Spinal cord (tissue), 10 donors: Measurements from ENCODE around the gene CD86. TPM values are rescaled to one million over a fixed set of nuclear protein-coding genes. Genes with fewer than 3 reads are reported as not detected.
A peak's percentile ranks its signal among the peaks of the same experiment; 100 is the strongest.

Experiments
- DNase-seq, 6 donors: peaks; one replicate each; pipeline versions ENCODE4 v3.0.0 to v3.0.0-alpha.2; 2013 to 2015; ENCODE audit warnings: low spot score in 6 of 6, low read depth in 4 of 6
- H3K27ac ChIP-seq: one replicate; pipeline ENCODE4 v1.5.1; 2013; ENCODE audit warnings: low read depth, low read length, control low read depth
- H3K27me3 ChIP-seq: one replicate; pipeline ENCODE4 v1.6.1; 2013; ENCODE audit warnings: low read length; ENCODE audit not compliant: control insufficient read depth, insufficient read depth
- H3K36me3 ChIP-seq: one replicate; pipeline ENCODE4 v1.6.1; 2013; ENCODE audit warnings: low read length; ENCODE audit not compliant: control insufficient read depth, insufficient read depth
- H3K4me1 ChIP-seq: one replicate; pipeline ENCODE4 v1.6.1; 2013; ENCODE audit warnings: low read length; ENCODE audit not compliant: control insufficient read depth, insufficient read depth
- H3K4me3 ChIP-seq: one replicate; pipeline ENCODE4 v1.5.1; 2013; ENCODE audit warnings: low read depth, low read length, control low read depth
- H3K9me3 ChIP-seq: one replicate; pipeline ENCODE4 v1.6.1; 2013; ENCODE audit warnings: low read length; ENCODE audit not compliant: control insufficient read depth, insufficient read depth
- WGBS: methylation state at CpG from one replicate; pipeline ENCODE4 v1.1.5; 2013; ENCODE audit warnings: missing lambda C conversion rate; ENCODE audit not compliant: insufficient coverage; 5-methylcytosine and 5-hydroxymethylcytosine counted together
- polyA plus RNA-seq, 2 donors: library from polyadenylated mRNA; unstranded; fragments of 120-200 nt; gene quantifications; one replicate each; pipeline ENCODE4 v1.2.1, GENCODE V29; 2013; ENCODE audit not compliant: insufficient read length in 2 of 2
- total RNA-seq, 2 donors: library from RNA; depleted of rRNA in 1 of 2; stranded (reverse); fragments of 120-200 nt in 1 of 2; fragments of >200 nt in 1 of 2; gene quantifications; one replicate each; pipeline versions ENCODE4 v1.2.3 to v1.2.4, GENCODE V29; 2013 to 2014
- donor health status: healthy.

CD86 gene
- total and polyA plus RNA-seq, 4 donors, result 3.2 to 10.9 (median 3.7) TPM

DNA sequence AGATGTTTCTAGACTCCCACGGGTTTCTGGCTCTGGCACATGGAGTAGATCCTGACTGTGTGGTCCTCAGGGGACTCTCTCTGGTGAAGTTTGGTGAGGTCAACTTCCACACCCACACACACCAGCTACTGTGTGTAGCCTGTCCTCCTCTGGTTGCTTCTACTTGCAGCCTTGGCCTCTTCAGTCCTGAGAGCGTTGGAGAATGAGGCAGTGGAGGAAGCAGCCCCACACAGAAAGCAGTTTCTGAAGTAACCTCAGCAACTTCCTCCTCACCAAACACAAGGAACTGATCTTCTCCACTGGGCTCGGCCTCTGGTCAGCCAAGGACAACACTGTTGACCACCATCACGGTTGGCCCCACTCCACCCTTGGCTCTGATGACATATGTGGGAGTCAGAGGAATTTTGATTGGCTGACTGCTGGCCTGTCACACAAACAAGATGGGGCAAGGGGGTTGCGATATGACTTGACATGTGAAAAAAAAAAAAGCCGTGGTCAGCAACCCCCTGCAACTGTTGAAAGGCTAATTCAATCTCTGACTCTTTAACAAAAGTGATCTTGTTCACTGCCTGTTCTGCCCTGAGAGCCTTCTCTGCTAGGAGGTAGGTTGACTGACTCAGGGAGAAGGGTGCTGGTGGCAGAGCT is 19.6 kb downstream of the CD86 start:
- Histone ChIP-seq H3K36me3 (no peaks in the 10 kb centered on the region), H3K9me3 (no peaks in the 10 kb centered on the region), H3K27ac (no peak overlapping the region), H3K27me3 (no peaks in the 10 kb centered on the region), H3K4me3 (no peak overlapping the region), H3K4me1 (no peaks in the 10 kb centered on the region)
- WGBS, result 78% methylated on average over 3 of the region's 6 CpGs
- no peak for DNase-seq

DNA sequence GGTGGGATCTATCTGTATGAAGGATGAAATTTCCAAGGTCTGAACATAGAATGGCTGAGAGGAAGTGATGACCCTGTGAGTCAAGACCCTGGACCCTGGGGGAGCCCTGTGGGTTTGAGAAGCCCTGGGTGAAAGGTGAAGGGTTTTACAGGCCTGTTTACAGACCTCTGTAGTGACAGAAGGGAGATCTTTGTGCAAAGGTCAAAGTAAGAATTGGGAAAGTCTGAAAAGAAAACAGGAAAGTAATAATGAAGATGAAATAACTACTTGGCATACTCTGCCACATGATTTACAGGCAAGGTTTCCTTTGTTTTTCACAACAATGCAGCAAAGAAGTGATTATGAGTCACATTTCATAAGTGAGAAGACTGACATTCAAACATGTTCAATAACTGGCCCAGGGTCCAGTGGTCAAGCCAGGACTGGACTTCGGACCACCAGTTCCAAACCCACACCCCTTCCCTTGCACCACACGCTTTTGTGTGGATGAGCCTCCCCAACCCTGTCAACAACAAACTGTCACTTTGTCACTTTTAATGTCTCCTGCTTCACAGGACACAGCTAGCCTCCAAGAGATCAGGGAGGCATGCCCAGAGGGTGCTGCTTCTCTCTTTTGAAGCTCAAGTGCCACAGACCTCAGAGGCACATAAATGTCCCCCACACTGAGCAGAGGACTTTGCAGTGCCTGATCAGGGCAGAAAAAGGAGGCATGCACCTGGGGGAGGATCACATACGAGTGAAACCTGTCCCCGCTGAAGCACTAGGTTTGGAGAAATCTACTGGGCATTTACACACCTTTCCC is 21.5 kb downstream of the CD86 start:
- Histone ChIP-seq H3K27me3 (no peaks in the 10 kb centered on the region), H3K27ac (no peak overlapping the region), H3K4me1 (no peaks in the 10 kb centered on the region), H3K4me3 (no peak overlapping the region), H3K9me3 (no peaks in the 10 kb centered on the region), H3K36me3 (no peaks in the 10 kb centered on the region)
- 81% methylated on average over 2 of the region's 4 CpGs for WGBS
- no peak for DNase-seq

DNA sequence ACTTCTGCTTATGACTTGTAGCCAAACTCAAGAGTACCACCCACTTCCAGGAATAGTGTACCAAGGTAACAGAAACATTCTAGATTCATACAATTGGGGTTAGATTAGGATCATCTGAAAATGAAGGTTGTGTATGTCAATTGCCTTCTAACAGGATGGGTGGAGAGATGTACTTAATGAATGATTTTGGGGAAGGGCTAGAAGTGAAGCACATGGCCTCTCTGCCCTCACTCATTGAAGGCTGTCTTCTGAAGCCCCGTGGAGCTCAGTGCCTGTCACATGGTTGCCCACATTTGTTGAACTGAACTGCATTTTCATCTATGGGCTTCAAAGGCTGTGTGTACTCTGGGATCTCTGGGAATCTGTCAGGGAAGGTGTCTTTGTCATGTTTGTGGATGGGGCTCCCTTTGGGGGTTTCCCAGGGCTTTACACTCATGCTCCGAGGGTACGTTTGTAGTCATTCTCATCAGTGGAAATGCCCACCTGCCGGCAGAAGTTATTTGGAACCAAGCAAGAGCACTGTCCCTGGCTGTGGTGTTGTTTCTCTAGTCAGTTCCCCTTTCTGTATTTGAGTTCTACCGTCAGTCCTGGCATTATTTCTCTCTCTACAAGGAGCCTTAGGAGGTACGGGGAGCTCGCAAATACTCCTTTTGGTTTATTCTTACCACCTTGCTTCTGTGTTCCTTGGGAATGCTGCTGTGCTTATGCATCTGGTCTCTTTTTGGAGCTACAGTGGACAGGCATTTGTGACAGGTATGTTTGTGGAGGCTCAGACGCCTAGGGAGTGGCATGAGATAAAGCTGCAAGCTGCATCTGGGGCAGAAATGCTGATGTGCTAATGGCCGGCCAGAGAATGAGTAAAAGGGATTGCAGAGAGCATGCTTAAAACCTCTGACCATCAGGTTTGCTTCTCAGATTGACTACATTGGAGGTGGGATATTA is 22.4 kb downstream of the CD86 start:
- no peak for DNase-seq
- H3K27me3 ChIP-seq, result no peaks in the 10 kb centered on the region
- H3K9me3 ChIP-seq, result no peaks in the 10 kb centered on the region
- no peak overlapping the region for H3K4me3 ChIP-seq
- H3K36me3 ChIP-seq, result no peaks in the 10 kb centered on the region
- no peaks in the 10 kb centered on the region for H3K4me1 ChIP-seq
- H3K27ac ChIP-seq, result no peak overlapping the region
- whole genome bisulfite sequencing, result 77% methylated on average over 7 of the region's 9 CpGs

DNA sequence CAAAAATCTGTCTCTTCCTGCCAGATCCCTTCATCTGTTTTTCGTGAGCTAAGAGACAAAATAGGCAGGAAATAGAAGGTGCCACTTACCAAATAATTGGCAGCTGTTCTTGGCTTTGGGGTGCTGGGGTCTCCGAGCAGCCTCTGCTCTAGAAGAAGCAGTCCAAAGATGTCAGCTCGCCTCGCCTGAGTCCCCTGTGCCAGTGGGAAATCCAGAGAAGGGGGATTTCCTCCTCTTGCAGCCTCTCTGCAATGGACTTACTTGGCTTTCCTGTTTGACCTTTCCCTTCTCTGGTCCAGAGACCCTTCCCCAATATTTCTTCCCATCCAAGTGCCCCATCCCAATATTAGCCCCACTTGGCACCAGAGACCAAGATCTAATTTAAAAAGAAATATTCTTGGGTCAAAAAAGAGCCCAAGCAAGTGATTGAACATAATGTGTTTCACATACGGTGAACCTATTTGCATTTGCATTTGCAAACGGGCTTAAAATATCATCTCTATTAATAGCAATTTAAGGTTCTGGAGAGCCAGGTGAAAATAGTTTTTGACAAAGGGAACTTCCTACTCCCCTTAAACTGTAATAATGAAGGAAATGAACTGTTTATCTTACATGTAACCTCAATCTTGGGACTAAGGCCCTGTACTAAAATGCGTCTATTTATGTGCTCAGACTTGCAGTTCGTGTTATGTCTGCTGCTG is 23.2 kb downstream of the CD86 start:
- no peak overlapping the region for H3K27ac ChIP-seq
- peak in 1 of 6 donors; percentile 18 for DNase-seq
- no peak overlapping the region for H3K4me3 ChIP-seq
- H3K27me3 ChIP-seq, result no peaks in the 10 kb centered on the region
- H3K4me1 ChIP-seq, result no peaks in the 10 kb centered on the region
- WGBS, result 82% methylated on average over 2 of the region's 8 CpGs
- no peaks in the 10 kb centered on the region for H3K36me3 ChIP-seq
- H3K9me3 ChIP-seq, result no peaks in the 10 kb centered on the region

DNA sequence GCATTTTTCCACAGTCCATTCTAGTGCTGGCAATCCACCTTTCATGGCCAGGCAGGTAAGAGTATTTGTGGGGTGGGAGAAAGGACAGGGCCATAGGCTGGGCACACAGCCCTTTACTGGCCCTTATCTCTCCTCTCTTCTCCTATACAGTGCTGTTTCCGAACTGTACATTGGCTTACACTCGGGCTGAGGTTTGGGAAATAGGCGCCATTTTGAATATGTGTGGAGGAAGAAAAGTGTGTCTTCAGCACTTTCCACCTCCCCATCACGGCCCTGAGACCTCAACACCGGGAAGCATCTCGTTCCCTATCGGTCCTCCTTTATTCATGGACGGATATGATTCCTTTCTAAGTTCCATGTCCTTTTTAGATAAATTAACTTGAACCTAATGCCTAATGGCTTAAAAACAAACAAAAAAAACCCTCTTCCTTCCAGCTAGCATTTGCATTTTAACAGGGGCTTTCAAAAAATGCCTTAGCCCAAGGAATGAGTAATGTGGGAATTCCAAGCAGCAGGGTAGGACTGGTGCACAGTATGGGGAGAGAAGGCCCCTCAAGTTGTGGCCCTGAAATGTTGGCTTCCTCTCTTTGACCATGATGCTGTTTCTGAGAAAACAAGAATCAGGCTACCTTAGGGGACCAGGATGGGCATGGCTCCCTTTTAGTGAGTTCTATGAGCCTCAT is 24.5 kb downstream of the CD86 start:
- no peak for DNase-seq
- no peaks in the 10 kb centered on the region for H3K36me3 ChIP-seq
- no peak overlapping the region for H3K4me3 ChIP-seq
- H3K27ac ChIP-seq, result no peak overlapping the region
- no peaks in the 10 kb centered on the region for H3K27me3 ChIP-seq
- WGBS, result 93% methylated on average over 4 of the region's 8 CpGs
- no peaks in the 10 kb centered on the region for H3K4me1 ChIP-seq
- no peaks in the 10 kb centered on the region for H3K9me3 ChIP-seq

DNA sequence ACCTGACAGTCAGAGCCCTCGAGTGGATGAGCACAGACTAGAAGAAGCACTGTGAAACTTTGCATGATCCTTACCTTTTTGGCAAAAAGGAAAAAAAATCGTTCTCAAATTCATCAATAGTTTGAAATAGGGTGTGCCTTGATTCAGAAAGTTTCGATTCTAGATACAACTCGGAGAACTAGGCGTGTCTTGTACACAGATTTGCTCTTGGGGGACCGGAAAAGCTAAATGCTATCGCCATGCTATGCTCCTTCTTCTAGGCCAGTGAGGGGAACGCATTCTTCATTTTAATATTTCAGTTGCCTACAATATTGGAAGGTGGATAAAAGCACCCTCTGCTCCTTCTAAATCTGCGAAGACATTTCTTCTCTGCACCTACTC is 25.0 kb downstream of the CD86 start:
- Histone ChIP-seq H3K27me3 (no peaks in the 10 kb centered on the region), H3K9me3 (no peaks in the 10 kb centered on the region), H3K27ac (no peak overlapping the region), H3K36me3 (no peaks in the 10 kb centered on the region), H3K4me3 (no peak overlapping the region), H3K4me1 (no peaks in the 10 kb centered on the region)
- DNase-seq, result no peak
- 100% methylated on average over 3 of the region's 9 CpGs for WGBS

DNA sequence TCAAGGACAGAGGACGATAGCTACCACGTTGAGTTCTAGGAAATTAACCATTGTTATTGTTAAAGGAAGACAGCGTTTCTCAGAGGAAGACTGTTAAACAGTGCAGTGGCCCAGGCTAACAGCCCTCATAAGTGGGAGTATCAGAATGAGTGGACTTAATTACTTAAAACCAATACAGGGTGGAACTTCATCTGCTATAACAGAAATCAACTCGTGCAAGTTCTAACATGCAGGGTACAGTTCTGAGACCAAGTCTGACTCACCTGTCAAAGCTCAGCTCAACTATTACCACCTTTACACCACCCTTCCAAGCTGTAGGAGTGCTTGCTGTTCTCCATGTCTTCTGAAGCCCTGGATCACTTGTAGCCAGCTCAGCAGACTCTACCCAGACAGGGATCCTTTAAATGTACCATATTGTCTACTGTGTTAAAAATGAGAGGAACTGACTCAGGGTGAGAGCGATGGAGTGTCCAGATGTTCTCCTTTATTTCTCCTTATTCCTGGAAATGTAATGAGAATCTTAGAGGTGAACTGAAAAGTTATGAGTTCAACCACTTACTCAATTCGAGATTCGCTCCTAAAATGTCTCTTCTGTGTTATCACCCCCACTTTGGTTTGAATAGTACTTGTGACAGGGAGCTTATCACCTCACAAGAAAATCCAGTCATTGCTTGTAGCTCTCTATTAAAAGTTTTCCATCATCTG is 26.5 kb downstream of the CD86 start:
- no peak overlapping the region for H3K4me3 ChIP-seq
- no peak for DNase-seq
- 63% methylated on average over 4 of the region's 7 CpGs for WGBS
- H3K36me3 ChIP-seq, result no peaks in the 10 kb centered on the region
- no peaks in the 10 kb centered on the region for H3K4me1 ChIP-seq
- H3K27ac ChIP-seq, result no peak overlapping the region
- no peaks in the 10 kb centered on the region for H3K9me3 ChIP-seq
- H3K27me3 ChIP-seq, result no peaks in the 10 kb centered on the region

DNA sequence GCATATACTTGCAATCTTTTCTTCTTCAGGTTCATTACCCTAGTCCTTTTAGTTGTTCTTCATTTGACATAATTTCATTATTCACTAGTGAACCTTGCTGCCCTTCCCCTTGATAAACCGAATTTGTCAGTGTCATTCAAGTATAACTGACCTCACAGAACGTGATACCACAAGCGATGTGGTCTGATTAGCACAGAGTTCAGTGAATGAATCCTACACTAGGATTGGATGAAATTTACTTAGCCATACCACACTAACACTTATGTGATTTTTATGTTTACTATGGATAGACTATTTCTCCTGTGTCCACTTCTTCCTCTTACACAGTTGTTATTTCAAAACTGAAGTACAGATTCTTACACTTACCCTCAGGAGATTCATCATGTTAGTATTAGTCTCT is 27.2 kb downstream of the CD86 start:
- H3K9me3 ChIP-seq, result no peaks in the 10 kb centered on the region
- no CpG with 5 or more reads among the region's 3 CpGs for WGBS
- H3K27ac ChIP-seq, result no peak overlapping the region
- no peaks in the 10 kb centered on the region for H3K36me3 ChIP-seq
- H3K4me1 ChIP-seq, result no peaks in the 10 kb centered on the region
- H3K27me3 ChIP-seq, result no peaks in the 10 kb centered on the region
- H3K4me3 ChIP-seq, result no peak overlapping the region
- DNase-seq, result no peak
